ENCODE results near the gene WDR27.
"Not testable (repeated sequence)": the region's sequence is repeated elsewhere in the genome, so short reads cannot be mapped to it uniquely, and the experiment has no call there.

WDR27 gene

GRCh38 chr6:169707772-169708171 is 5.9 kb upstream of the WDR27 start:
- no peak for DNase-seq

- no peak for DNase-seq
Observed at GRCh38 chr6:169702840-169703246, 1.0 kb upstream of the WDR27 start.

DNA sequence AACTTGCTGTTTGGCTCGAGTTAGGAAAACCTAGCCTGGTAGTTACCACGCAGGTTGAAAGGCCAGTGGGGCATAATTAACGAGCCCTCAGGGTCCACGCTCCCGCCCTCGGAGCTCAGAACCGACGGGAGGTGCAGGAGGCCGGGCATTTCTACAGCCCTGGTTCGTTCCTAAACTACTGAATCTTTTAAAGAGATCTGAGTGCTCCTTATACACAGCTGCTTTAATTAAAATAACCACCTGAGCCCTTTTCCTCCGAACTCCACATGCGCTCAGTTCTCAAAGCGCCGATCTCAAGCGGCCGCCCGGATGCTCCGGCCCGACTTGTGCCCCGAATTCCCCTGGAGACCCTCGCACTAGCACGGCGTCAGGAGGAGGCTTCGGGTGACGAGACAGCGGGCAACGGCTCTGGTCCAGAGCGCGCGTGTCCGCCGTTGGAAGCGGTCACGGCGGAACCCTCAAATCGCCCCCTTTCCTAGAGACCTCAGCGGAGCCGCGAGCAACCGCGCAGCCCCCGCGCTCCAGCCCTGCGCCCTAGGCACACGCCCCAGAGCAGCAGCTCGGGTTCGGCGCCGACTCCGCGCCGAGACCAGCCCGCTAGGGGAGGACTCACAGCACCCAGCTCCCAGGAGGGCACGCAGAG is 397 bp downstream of the WDR27 start:
- no peak for DNase-seq

GRCh38 chr6:169700296-169700695 is 1.5 kb downstream of the WDR27 start:
- no peak for DNase-seq

DNA sequence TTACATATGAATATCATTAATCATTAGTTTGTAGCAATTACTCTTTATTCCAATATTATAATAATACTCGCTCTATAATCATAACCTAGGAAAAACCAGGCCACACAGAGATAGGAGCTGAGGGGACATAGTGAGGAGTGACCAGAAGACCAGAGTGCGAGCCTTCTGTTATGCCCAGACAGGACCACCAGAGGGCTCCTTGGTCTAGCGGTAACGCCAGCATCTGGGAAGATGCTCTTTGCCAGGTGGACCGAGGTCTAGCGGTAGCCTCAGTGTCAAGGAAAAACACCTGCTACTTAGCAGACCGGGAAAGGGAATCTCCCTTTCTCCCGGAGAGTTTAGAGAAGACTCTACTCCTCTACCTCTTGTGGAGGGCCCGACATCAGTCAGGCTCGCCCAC is 4.7 kb downstream of the WDR27 start:
- DNase-seq = not testable (repeated sequence)

GRCh38 chr6:169695131-169695530 is 6.7 kb downstream of the WDR27 start:
- DNase-seq = no peak

GRCh38 chr6:169692516-169692915 is 9.3 kb downstream of the WDR27 start:
- no peak for DNase-seq

GRCh38 chr6:169691260-169691659 is 10.6 kb downstream of the WDR27 start:
- no peak for DNase-seq

GRCh38 chr6:169689287-169689686 is 12.5 kb downstream of the WDR27 start:
- DNase-seq = no peak

DNA sequence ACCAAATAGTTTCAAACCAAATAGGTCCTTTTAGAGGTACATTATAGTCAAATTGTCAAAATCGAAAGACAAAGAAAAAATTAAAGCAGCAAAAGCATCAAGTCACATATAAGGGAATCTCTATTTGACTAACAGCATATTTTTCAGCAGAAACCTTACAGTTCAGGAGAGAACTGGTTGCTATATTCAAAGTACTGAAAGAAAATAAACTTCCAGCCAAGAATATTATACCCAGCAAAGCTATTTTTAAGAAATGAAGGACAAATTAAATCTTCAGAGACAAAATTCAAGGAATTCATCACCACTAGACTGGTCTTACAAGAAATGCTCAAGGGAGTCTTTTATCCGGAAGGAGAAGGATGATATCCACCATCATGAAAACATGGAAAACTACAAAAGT is 16.0 kb downstream of the WDR27 start:
- no peak for DNase-seq

DNA sequence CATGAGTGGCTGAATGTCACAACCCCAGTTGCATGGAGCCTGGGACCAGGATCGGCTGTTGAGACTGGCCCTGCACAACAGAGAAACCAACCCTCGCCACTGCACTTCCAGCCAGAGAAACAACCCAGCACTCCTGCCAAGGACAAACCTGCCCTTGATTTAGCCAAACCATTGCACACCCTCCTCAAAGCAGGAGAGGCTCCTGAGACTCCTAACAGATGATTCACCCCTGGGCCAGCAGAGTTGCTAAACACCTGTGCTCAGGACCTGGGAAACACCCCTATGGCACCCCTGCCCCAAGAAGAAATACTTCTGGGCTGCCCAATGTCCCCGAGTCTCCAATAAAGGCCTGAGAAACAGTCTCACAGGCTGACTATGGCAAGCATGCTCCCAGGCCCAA is 17.8 kb downstream of the WDR27 start:
- no peak for DNase-seq

DNA sequence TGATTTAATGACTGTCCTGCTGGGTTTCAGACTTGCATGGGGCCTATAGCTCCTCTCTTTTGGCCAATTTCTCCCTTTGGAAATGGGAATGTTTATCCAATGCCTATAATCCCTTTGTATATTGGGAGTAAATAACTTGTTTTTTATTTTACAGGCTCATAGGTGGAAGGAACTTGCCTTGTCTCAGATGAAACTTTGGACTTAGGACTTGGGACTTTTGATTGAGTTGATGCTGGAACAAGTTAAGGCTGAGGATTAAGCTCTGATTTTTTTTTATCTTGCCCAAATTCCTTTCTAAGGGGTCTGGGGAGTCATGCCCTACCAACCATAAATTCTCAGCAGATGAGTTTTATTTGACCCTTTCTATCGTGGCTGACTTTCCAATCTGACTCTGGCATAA is 23.5 kb downstream of the WDR27 start:
- DNase-seq = no peak

- no peak for DNase-seq
Observed at GRCh38 chr6:169677096-169677495, 24.7 kb downstream of the WDR27 start.

- no peak for DNase-seq
Observed at GRCh38 chr6:169675011-169675410, 26.8 kb downstream of the WDR27 start.

DNA sequence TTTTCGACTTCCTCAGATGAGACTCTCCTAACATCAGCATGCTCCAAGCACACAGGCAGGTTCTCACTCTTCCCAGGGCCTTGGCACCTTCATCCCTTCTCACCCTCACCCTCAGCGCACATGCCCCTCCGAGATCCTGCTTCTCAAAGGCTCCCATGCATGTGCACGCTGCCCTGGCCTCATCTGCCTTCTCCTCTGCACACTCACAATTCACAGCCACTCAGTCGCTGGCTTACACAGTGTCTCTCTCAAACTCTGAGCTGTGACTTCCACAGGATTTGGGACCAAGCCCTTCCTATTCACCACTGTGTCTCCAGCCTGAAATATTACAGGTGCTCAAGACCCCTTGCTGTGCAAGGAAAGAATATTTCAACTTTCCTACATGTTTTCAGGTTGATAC is 30.3 kb downstream of the WDR27 start:
- no peak for DNase-seq

DNA sequence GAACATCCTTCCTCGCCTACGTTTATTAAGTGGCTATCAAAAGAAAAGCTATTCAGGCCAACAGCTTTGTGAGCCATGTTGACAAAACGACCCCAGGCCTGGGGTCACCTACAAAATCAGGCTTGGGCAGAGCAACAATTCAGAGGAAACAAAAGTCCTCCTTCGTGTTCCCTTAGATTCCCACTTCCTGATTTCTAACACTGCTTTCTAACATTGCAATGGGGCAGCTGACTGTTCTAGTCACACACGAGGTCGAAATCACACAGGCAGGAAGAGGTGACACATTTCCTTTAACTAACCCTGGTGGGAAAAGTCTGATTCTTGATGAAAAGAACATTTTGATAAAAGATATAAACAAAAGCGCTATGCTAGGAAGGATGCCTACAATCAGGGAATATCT is 31.9 kb downstream of the WDR27 start:
- no peak for DNase-seq

DNA sequence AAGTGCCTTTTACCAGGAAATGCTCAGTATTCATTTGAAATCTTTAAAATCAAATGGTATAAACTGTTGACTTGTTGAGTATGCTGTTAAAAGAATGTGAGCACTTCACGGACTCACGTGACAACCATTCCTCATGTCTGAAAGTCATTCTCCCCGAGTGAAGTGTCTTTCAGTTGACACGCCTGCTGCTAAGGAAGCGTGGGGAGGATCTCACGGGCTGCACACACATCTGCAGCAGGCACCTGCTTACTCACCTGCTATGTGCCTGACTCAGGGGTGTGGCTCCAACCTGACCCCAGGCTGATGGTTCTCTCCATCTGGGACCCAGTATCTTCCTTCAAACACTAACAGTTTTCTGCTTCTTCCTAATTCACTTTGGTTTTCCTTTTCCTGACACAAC is 32.7 kb downstream of the WDR27 start:
- DNase-seq = no peak

DNA sequence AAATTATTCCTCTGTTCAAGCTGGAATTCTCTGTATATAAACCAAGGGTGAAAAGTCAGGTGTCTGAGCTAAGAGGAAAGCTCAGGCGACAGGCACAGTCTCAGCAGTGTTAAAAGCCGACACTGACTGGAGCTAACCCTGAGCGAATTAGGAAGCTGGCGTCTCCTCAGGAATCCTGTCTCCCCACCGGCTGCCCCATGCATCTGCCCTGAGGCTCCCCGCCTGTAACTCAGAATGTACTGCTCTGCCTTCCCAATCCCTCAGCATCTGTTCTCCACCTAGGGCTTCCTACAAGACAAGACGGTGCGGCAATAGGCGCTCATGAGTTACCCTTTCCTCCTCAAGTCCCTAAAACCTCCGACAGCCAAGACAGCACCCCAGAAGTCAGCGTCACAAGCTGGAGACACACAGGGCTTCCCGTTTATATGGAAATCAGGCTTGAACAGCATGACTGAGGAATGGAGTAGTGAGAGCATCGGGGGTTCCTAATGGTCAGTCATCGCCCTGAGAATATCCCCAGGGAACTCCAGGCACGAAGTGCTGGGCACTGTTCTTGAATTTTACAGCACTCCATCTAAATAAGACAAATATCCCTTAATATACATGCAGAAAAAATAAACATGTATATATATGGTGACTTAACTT is 33.5 kb downstream of the WDR27 start:
- DNase-seq = no peak

DNA sequence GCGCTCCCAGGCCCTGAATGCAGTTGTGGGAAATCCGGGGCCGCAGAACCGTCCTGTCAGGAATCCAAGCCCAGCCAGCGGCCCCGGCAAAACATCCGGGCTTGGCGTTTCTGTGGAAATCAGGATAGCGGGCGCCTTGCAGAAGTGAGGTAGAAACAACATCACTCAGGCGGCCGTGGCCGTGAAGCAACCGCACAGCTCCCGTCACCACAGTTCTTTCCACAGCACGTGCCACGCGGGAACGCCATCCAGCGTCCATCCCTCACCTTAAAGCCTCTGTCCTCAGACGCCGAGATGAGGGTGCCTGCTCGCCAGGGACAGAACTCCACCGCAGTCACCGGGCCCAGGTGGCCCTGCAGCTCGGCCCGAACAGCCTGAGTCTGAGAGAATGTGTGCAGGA is 34.1 kb downstream of the WDR27 start:
- no peak for DNase-seq

- DNase-seq = no peak
Observed at GRCh38 chr6:169666441-169666840, 35.4 kb downstream of the WDR27 start.

GRCh38 chr6:169665289-169665688 is 36.5 kb downstream of the WDR27 start:
- DNase-seq = no peak

DNA sequence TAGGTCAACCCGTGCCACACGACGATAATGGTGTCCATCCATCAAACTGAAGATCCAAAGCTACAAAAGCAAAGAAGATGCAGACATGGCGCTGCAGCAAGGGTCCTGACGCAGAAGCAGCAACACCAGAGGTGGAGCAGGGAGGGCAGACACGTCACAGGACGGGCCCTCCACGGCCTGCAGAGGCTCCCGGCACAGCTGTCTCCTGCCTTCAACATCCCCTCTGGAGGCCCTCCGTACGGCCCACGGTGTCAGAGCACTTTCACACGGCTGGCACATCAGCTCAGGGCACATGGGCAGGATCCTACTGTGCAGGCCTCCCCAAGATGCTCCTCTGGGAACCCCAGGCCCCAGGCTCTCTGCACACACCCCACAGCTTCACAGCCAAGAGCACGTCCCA is 37.6 kb downstream of the WDR27 start:
- no peak for DNase-seq

DNA sequence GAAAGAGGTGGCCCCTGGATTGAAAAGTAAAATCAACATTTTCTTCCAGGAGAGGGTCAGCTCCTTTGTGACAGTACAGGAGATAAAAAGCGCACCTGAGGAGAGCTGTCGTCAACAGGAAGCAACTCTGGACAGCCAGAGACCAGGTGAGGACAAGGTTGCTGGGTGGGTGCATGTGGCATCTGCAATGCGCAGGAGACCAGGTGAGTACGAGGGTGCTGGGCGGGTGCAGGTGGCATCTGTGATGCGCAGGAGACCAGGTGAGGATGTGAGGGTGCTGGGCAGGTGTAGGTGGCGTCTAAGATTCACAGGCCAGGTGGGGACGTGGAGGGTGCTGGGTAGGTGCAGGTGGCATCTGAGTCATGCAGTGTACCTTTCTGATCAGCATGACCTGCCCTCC is 38.4 kb downstream of the WDR27 start:
- no peak for DNase-seq

DNA sequence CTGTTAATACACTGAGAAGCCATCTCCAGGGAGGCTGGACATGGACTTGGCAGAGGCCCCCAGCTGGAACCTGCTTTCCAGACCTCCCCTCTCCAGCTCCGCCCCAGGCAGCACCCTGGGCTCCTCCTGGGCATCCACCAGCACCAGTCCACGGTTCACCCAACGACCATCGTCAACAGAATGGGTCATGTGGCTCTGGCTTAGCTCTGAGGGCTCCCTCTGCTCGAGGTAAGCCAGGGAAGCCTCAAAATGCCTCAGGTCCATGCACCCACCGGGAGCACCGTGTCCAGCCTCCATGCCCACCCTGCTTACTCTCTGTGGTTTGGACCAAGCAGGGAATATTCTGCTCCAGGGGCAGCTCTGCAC is 40.5 kb downstream of the WDR27 start:
- no peak for DNase-seq

GRCh38 chr6:169660751-169661390 is 41.0 kb downstream of the WDR27 start:
- DNase-seq = no peak

Measured in 8988T (cell line).